H1 (cell line): Measurements from ENCODE around the gene CLVS2. TPM values are rescaled to one million over a fixed set of nuclear protein-coding genes. Genes with fewer than 3 reads are reported as not detected.

Experiments
- CTCF ChIA-PET: fragments of 300-600 bp; sonication (Branson Sonifier 250); formaldehyde crosslinking; loops from one replicate; lab custom pipeline; 2021; ENCODE audit not compliant: partially characterized antibody; lab: Charles Lee
- POLR2A ChIA-PET: fragments of 300-600 bp; sonication (Branson Sonifier 250); formaldehyde crosslinking; loops from one replicate; lab custom pipeline; 2021; ENCODE audit warnings: inconsistent platforms; ENCODE audit not compliant: partially characterized antibody; lab: Charles Lee
- DNase-seq, 2 experiments: peaks; one replicate each; pipeline versions ENCODE4 v3.0.0 to v3.0.0-alpha.2; 2010 to 2022; ENCODE audit warnings: low spot score in 2 of 2, low read depth in 1 of 2, mixed read lengths in 1 of 2
- FAIRE-seq: peaks from 2 replicates; lab custom pipeline; 2011; peaks lifted over from hg19 to GRCh38; lab: Jason Lieb, UNC
- H2AFZ ChIP-seq: 2 replicates; pipeline ENCODE4 v1.8.1; 2012; ENCODE audit warnings: low read length, inconsistent platforms
- H2AK5ac ChIP-seq: 2 replicates; pipeline ENCODE4 v1.6.1; 2013; ENCODE audit warnings: low read depth, low read length
- H2BK120ac ChIP-seq: replicated peaks from 2 replicates; pipeline ENCODE3; 2013; ENCODE audit warnings: low read depth, low read length, inconsistent platforms
- H2BK12ac ChIP-seq: 2 replicates; pipeline ENCODE4 v1.6.1; 2013; ENCODE audit warnings: low read depth, low read length
- H2BK15ac ChIP-seq: 2 replicates; pipeline ENCODE4 v1.6.1; 2013; ENCODE audit warnings: low read length
- H2BK20ac ChIP-seq: 2 replicates; pipeline ENCODE4 v1.6.1; 2013; ENCODE audit warnings: low read length
- H2BK5ac ChIP-seq: 2 replicates; pipeline ENCODE4 v1.6.1; 2013; ENCODE audit warnings: low read depth, low read length
- H3K14ac ChIP-seq: 2 replicates; pipeline ENCODE4 v1.6.1; 2013; ENCODE audit warnings: inconsistent platforms; ENCODE audit not compliant: insufficient read length
- H3K18ac ChIP-seq: 2 replicates; pipeline ENCODE4 v1.6.1; 2013; ENCODE audit warnings: low read length; ENCODE audit errors: extremely low read depth
- H3K23ac ChIP-seq: 2 replicates; pipeline ENCODE4 v1.6.1; 2013; ENCODE audit warnings: inconsistent platforms; ENCODE audit not compliant: insufficient read length
- H3K23me2 ChIP-seq: 2 replicates; pipeline ENCODE4 v1.6.1; 2013; ENCODE audit warnings: low read depth, low read length
- H3K27ac ChIP-seq: 2 replicates; pipeline ENCODE4 v1.6.1; 2011; ENCODE audit warnings: low read depth, low read length, inconsistent platforms
- H3K27me3 ChIP-seq, 4 experiments: replicated peaks in 1 of 4; 1 replicate in 1 of 4; 2 replicates in 3 of 4; pipeline versions ENCODE4 v1.6.1 to v1.8.1; 2011 to 2013; ENCODE audit warnings: low read length in 3 of 4, mild to moderate bottlenecking in 3 of 4, inconsistent platforms in 2 of 4, mixed read lengths in 2 of 4, moderate library complexity in 1 of 4; ENCODE audit not compliant: control insufficient read depth in 3 of 4, insufficient read depth in 3 of 4; ENCODE audit errors: extremely low read depth in 1 of 4
- H3K36me3 ChIP-seq, 4 experiments: 2 replicates each; pipeline versions ENCODE4 v1.6.1 to v1.8.1; 2011 to 2013; ENCODE audit warnings: mild to moderate bottlenecking in 4 of 4, low read length in 3 of 4, moderate library complexity in 2 of 4, control low read depth in 1 of 4, inconsistent platforms in 1 of 4; ENCODE audit not compliant: insufficient read depth in 4 of 4, control insufficient read depth in 2 of 4
- H3K4ac ChIP-seq: replicated peaks from 2 replicates; pipeline ENCODE3; 2013; ENCODE audit warnings: low read length, low read depth, mixed read lengths, inconsistent platforms; ENCODE audit not compliant: insufficient read length
- H3K4me1 ChIP-seq, 4 experiments: replicated peaks in 1 of 4; 1 replicate in 1 of 4; 2 replicates in 3 of 4; pipeline versions ENCODE4 v1.6.1 to v1.8.1; 2011 to 2013; ENCODE audit warnings: low read length in 3 of 4, inconsistent platforms in 2 of 4, mixed read lengths in 1 of 4; ENCODE audit not compliant: insufficient read depth in 4 of 4, control insufficient read depth in 3 of 4
- H3K4me2 ChIP-seq, 2 experiments: 2 replicates each; pipeline versions ENCODE4 v1.6.1 to v1.8.1; 2011 to 2013; ENCODE audit warnings: low read depth in 2 of 2, low read length in 2 of 2, control low read depth in 1 of 2, inconsistent platforms in 1 of 2, mild to moderate bottlenecking in 1 of 2; ENCODE audit not compliant: insufficient read depth in 1 of 2
- H3K4me3 ChIP-seq, 4 experiments: fragments of 200-600, 300-600 bp in 1 of 4; sonication (generic), shearing (Covaris generic), sonication (Bioruptor Twin) in 1 of 4; 2 replicates each; pipeline versions ENCODE4 v1.5.1 to v1.8.1; 2011 to 2016; ENCODE audit warnings: low read length in 4 of 4, low read depth in 3 of 4, control low read depth in 2 of 4, inconsistent platforms in 2 of 4, mild to moderate bottlenecking in 2 of 4, mixed read lengths in 1 of 4, moderate library complexity in 1 of 4; ENCODE audit not compliant: insufficient read depth in 2 of 4; ENCODE audit errors: extremely low read depth in 1 of 4
- H3K56ac ChIP-seq: replicated peaks from 2 replicates; pipeline ENCODE3; 2013; ENCODE audit warnings: low read depth, mild to moderate bottlenecking, mixed read lengths, low read length, inconsistent platforms; ENCODE audit not compliant: insufficient read length
- H3K79me1 ChIP-seq: 2 replicates; pipeline ENCODE4 v1.6.1; 2013; ENCODE audit warnings: low read depth, low read length, control low read depth
- H3K79me2 ChIP-seq, 2 experiments: 2 replicates each; pipeline versions ENCODE4 v1.6.1 to v1.8.1; 2012 to 2013; ENCODE audit warnings: low read length in 2 of 2, mild to moderate bottlenecking in 2 of 2, inconsistent platforms in 1 of 2; ENCODE audit not compliant: insufficient read depth in 2 of 2, control insufficient read depth in 1 of 2
- H3K9ac ChIP-seq, 4 experiments: replicated peaks in 1 of 4; 1 replicate in 1 of 4; 2 replicates in 3 of 4; pipeline versions ENCODE4 v1.6.1 to v1.8.1; 2011 to 2013; ENCODE audit warnings: low read depth in 3 of 4, low read length in 3 of 4, control low read depth in 2 of 4, mild to moderate bottlenecking in 2 of 4, moderate library complexity in 2 of 4, inconsistent platforms in 1 of 4; ENCODE audit errors: extremely low read depth in 1 of 4
- H3K9me3 ChIP-seq, 2 experiments: 2 replicates each; pipeline versions ENCODE4 v1.6.1 to v1.8.1; 2012 to 2013; ENCODE audit warnings: mild to moderate bottlenecking in 2 of 2, moderate library complexity in 2 of 2, control low read depth in 1 of 2, inconsistent platforms in 1 of 2, low read depth in 1 of 2, low read length in 1 of 2, mixed read lengths in 1 of 2; ENCODE audit not compliant: insufficient read depth in 2 of 2
- H4K20me1 ChIP-seq, 2 experiments: replicated peaks in 1 of 2; 2 replicates each; pipeline versions ENCODE3 to v1.8.1; 2011 to 2013; ENCODE audit warnings: inconsistent platforms in 2 of 2, low read length in 2 of 2, mild to moderate bottlenecking in 1 of 2; ENCODE audit not compliant: insufficient read depth in 2 of 2, control insufficient read depth in 1 of 2
- H4K5ac ChIP-seq: 2 replicates; pipeline ENCODE4 v1.6.1; 2013; ENCODE audit warnings: low read length, low read depth, mixed read lengths, inconsistent platforms; ENCODE audit not compliant: insufficient read length
- H4K8ac ChIP-seq: 2 replicates; pipeline ENCODE4 v1.8.0; 2013; ENCODE audit warnings: mild to moderate bottlenecking, moderate library complexity, low read length, inconsistent platforms; ENCODE audit not compliant: insufficient read depth; ENCODE audit errors: extremely low read depth
- H4K91ac ChIP-seq: replicated peaks from 2 replicates; pipeline ENCODE3; 2013; ENCODE audit warnings: low read length, mixed read lengths, inconsistent platforms; ENCODE audit not compliant: insufficient read length
- BACH1 ChIP-seq: IDR thresholded peaks from 2 replicates; pipeline ENCODE4 v1.6.1; 2012; ENCODE audit warnings: low read length, improper control_type of control experiment
- E2F6 ChIP-seq: IDR thresholded peaks from 2 replicates; pipeline ENCODE4 v1.6.1; 2012; ENCODE audit warnings: inconsistent platforms
- EGR1 ChIP-seq: IDR thresholded peaks from 2 replicates; pipeline ENCODE4 v1.6.1; 2011; ENCODE audit warnings: low read depth, low read length, borderline replicate concordance
- JUND ChIP-seq: IDR thresholded peaks from 2 replicates; pipeline ENCODE4 v1.6.1; 2011; ENCODE audit warnings: mild to moderate bottlenecking, improper control_type of control experiment, low read length
- POU5F1 ChIP-seq: IDR thresholded peaks from 2 replicates; pipeline ENCODE4 v1.6.1; 2011; ENCODE audit warnings: low read depth, mild to moderate bottlenecking, low read length, moderate library complexity
- SUZ12 ChIP-seq: fragments of 200-600 bp; sonication (generic); IDR thresholded peaks from 2 replicates; pipeline ENCODE4 v1.6.1; 2012; ENCODE audit warnings: mild to moderate bottlenecking, inconsistent platforms, low read length, moderate library complexity, mixed read lengths
- YY1 ChIP-seq: IDR thresholded peaks from 2 replicates; pipeline ENCODE4 v1.6.1; 2011; ENCODE audit warnings: low read depth, mild to moderate bottlenecking, low read length
- whole genome bisulfite sequencing, 2 experiments: shearing (Covaris generic) in 1 of 2; methylation state at CpG; one replicate each; pipeline versions ENCODE4 v1.1.6 to v1.1.7; 2013 to 2015; ENCODE audit warnings: low lambda C conversion rate in 2 of 2, mixed read lengths in 2 of 2, inconsistent platforms in 1 of 2, low coverage in 1 of 2, missing lambda C conversion rate in 1 of 2; ENCODE audit not compliant: insufficient replicate concordance in 2 of 2, insufficient coverage in 1 of 2, insufficient read length in 1 of 2; ENCODE audit errors: extremely low coverage in 1 of 2, missing lambda C conversion rate in 1 of 2; 5-methylcytosine and 5-hydroxymethylcytosine counted together
- polyA plus RNA-seq, 7 experiments: library from polyadenylated mRNA; depleted of rRNA in 3 of 7; stranded (reverse) in 5 of 7; unstranded in 2 of 7; fragments of >200 nt in 5 of 7; fragments of 200-250 nt in 2 of 7; gene quantifications; 1 replicate in 5 of 7; 2 replicates in 1 of 7; 4 replicates in 1 of 7; pipeline versions ENCODE4 v1.2.1 to v1.2.3, GENCODE V29; 2011 to 2013; ENCODE audit warnings: missing spikeins in 2 of 7, mixed read lengths in 2 of 7
- total RNA-seq: library from RNA; stranded (reverse); fragmentation: NEBNext Ultra II Directional; extraction: Animal tissue kit (Norgen Biotek cat#: 25700); gene quantifications from 2 replicates; pipeline ENCODE4 v1.2.1, GENCODE V29; 2021

CLVS2 gene
- total and polyA plus RNA-seq, 2 of the 8 experiments (the other 6 are each of a cell fraction or from before 2014, with no cell fraction given) = 0.30 to 0.73 TPM

GRCh38 chr6:123094795-123095194 is 98.8 kb downstream of the CLVS2 start:
- no peak overlapping the region for H2BK15ac ChIP-seq
- no peak overlapping the region for H3K56ac ChIP-seq
- H3K79me2 ChIP-seq = no peaks in the 10 kb centered on the region
- no peaks in the 10 kb centered on the region for H3K36me3 ChIP-seq
- H3K4ac ChIP-seq = no peak overlapping the region
- H2AFZ ChIP-seq = no peak overlapping the region
- no peak overlapping the region for H4K8ac ChIP-seq
- no peak overlapping the region for H3K4me2 ChIP-seq
- FAIRE-seq (no peak), DNase-seq (no peak)
- no peak overlapping the region for H4K91ac ChIP-seq
- no peaks in the 10 kb centered on the region for H3K79me1 ChIP-seq
- H3K27me3 ChIP-seq = no peaks in the 10 kb centered on the region
- no peak overlapping the region for H2BK120ac ChIP-seq
- WGBS, 2 experiments = 92% methylated on average over 1 of the region's 1 CpG; no CpG with 5 or more reads in 1 of the 2 experiments
- TF ChIP-seq EGR1 (no peak), POU5F1 (no peak), BACH1 (no peak), E2F6 (no peak), YY1 (no peak), JUND (no peak), SUZ12 (no peak)
- H2BK12ac ChIP-seq = no peak overlapping the region
- no peak overlapping the region for H3K9ac ChIP-seq
- no peaks in the 10 kb centered on the region for H3K23me2 ChIP-seq
- H4K20me1 ChIP-seq = no peaks in the 10 kb centered on the region
- H4K5ac ChIP-seq = no peak overlapping the region
- H2BK20ac ChIP-seq = no peak overlapping the region
- no peak overlapping the region for H2BK5ac ChIP-seq
- H2AK5ac ChIP-seq = no peak overlapping the region
- no peaks in the 10 kb centered on the region for H3K4me1 ChIP-seq
- H3K14ac ChIP-seq = no peak overlapping the region
- POLR2A ChIA-PET = no interaction called here
- H3K27ac ChIP-seq = no peak overlapping the region
- CTCF ChIA-PET = no interaction called here
- H3K4me3 ChIP-seq = no peak overlapping the region
- H3K18ac ChIP-seq = no peak overlapping the region
- no peaks in the 10 kb centered on the region for H3K9me3 ChIP-seq
- no peak overlapping the region for H3K23ac ChIP-seq
